Right ventricle myocardium superior (tissue), 1 donor: ENCODE measurements around the gene EIF4B. TPM values are rescaled to one million over a fixed set of nuclear protein-coding genes. Genes with fewer than 3 reads are reported as not detected.

ENCODE experiments used
- ATAC-seq: fragments of 200-7000 bp; cut with Tn5 transposase; one replicate; pipeline ENCODE4 v1.9.1; 2020; ENCODE audit warnings: mild to moderate bottlenecking; ENCODE audit not compliant: poor library complexity
- DNase-seq: peaks from one replicate; pipeline ENCODE4 v3.0.0-alpha.2; 2020
- intact Hi-C: fragments of 100-400 bp; cut with DNase I; formaldehyde crosslinking; loops from one replicate; pipeline ENCODE4 v1.11.2; 2022
- long read RNA-seq: library from polyadenylated mRNA; unstranded; transcript quantifications from one replicate; pipeline ENCODE4 v2.0.0, GENCODE V29; 2021
- total RNA-seq: library from RNA; stranded (reverse); fragmentation: NEBNext Ultra II Directional; extraction: Animal tissue kit (Norgen Biotek cat#: 25700); gene quantifications from one replicate; pipeline ENCODE4 v1.2.1, GENCODE V29; 2021
- donor health status: DM: no; HTN: yes; CAD: no; lungs with severe emphysema.

Gene EIF4B, protein sequence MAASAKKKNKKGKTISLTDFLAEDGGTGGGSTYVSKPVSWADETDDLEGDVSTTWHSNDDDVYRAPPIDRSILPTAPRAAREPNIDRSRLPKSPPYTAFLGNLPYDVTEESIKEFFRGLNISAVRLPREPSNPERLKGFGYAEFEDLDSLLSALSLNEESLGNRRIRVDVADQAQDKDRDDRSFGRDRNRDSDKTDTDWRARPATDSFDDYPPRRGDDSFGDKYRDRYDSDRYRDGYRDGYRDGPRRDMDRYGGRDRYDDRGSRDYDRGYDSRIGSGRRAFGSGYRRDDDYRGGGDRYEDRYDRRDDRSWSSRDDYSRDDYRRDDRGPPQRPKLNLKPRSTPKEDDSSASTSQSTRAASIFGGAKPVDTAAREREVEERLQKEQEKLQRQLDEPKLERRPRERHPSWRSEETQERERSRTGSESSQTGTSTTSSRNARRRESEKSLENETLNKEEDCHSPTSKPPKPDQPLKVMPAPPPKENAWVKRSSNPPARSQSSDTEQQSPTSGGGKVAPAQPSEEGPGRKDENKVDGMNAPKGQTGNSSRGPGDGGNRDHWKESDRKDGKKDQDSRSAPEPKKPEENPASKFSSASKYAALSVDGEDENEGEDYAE
- total RNA-seq: 434 TPM
- long read RNA-seq, full-length matches to known transcripts: 606 of 741 reads
- long read RNA-seq, partial matches to known transcripts: 93 of 741 reads
- long read RNA-seq, other reads (novel, unspliced or antisense): 42 of 741 reads

DNA sequence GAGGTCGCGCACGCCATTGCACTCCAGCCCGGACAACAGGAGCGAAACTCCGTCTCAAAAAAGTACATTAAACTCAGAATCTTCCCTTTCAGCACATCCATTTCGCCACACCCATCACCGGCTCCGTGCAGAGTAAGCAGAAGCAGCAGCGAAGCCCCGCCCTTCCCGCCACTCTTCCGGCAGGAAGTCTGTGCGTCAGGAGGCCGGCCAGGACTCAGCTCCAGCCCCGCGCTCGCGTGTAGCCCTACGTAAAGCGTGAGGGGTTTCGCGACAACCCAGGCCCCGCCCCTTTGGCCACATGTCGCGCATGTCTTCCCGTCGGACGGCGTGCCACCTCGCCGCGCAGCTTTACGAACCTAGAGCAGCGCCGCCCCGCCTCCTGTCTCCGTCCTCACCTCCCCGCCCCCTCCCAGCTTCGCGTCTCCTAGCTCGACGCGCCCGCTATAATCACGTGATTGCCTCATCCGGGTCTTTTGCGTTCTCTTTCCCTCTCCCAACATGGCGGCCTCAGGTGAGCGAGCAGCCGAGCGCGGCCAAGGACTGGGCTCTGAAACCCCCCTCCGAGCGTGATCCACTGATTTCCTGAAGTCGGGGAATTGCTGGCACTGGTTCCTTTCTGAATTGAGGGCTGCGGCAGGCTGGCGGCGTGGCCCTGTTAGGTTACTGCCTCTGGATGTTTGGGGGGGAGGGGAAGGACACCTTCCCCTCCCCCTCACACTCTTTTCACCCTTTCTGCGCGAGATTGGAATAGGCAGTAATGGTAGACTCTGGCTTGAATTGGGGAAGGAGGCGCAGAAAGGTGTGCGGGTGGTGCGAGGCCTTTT lies at the start of gene EIF4B:
EIF4B (plus strand) TSS at position 471 of the 824 bp plus-strand sequence; CDS start at position 499, 28 bp downstream.
- intact Hi-C loops: no loop called here
- DNase-seq (peak; percentile 100), ATAC-seq (peak; percentile 97)

DNA sequence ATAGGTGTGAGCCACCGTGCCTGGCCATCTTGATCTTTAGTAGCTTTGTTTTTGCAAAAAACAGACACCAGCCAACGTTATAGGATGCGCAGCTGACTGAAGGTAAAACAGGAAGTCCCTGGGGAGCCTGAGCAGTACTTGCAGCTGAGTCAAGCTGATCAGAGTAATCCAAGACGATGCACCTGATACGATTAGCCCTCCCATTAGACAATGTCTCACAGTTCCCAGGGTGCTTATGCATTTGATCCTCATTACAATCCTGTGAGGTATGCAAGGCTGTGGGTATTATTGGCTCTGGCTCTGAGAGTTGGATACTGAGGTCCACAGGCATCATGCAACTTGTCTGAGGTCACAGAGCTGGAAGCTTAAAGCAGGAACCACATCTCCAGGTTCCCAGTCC lies 49.3 kb upstream of the EIF4B start:
- DNase-seq: no peak
- intact Hi-C loops: no loop called here
- ATAC-seq: no peak

DNA sequence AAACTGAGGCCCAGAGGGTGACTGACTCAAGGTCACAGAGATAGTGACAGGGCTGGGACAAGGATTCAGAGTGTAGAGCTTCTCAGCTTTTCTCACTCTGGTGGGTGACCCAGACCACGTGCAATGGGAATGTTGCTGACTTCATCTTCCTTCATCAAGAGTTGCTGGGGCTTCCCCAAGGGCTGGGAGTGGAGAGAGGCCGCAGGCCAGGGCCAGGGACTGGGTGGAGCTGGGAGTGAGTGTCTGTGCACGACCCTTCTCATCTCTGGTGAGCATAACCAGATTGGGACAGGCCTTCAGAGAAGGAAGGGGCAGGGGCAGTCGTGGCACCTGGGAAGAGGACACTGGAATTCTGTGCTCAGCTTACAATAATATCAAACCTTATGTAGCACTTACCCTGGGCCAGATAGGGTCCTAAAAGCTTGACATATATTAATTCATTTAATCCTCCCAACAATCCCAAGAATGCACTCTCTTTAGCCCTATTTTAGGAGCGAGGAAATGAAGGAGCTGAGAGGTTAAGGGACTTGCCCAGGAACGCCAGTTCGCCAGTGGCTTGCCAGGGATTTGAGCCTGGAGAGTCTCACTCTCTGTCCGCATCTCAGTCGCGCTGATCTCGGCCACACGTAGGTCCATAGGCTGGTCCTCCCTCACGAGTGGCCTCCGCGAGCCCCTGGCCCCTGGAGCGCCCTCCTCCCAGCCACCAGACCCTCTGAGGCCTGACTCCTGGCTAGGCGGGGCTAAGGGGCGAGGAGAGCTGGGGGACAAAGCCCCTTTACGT lies 41.5 kb upstream of the EIF4B start:
- DNase-seq (no peak), ATAC-seq (no peak)
- intact Hi-C loops: no loop called here

DNA sequence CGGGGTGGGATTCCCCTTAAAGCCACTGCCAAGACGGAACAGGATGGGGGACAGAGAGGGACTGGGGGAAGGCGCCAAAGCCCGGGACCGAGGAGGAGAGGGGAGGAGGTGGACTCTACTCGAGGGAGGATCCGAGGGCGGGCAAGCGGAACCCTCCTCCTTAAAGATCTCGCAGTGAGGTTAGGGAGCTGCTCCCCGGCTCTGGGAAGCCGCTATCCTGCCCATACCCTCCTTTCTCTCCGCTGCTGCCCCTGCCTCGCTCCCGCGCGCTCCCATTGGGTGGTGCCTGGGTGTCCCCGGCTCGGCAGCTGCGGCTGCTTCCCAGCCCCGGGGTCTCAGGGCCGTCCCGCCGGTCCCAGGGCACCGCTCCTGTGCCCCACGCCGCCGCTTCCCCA lies 40.9 kb upstream of the EIF4B start:
- ATAC-seq (no peak), DNase-seq (no peak)
- intact Hi-C loops: no loop called here

DNA sequence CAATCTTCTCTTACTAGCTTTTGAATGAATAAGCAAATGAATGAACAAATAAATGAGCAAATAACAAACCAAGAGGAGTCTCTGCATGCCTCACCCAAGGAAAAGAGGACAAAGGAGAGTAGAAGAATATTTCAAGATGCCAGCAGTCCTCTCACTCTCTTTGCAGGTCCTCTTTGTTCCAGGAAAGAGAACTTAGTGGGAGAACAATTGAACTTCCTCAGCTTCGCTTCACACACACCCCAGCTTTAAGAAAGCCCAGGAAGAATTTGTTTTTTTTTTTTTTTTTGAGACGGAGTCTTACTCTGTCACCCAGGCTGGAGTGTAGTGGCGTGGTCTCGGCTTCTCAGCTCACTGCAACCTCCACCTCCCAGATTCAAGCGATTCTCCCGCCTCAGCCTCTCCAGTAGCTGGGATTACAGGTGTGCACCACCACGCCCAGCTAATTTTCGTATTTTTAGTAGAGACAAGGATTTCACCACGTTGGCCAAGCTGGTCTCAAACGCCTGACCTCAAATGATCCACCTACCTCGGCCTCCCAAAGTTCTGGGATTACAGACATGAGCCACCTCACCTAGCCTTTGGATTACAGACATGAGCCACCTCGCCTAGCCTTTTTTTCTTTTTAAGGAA lies 37.0 kb upstream of the EIF4B start:
- intact Hi-C loops: no loop called here
- no peak for ATAC-seq
- DNase-seq: no peak

DNA sequence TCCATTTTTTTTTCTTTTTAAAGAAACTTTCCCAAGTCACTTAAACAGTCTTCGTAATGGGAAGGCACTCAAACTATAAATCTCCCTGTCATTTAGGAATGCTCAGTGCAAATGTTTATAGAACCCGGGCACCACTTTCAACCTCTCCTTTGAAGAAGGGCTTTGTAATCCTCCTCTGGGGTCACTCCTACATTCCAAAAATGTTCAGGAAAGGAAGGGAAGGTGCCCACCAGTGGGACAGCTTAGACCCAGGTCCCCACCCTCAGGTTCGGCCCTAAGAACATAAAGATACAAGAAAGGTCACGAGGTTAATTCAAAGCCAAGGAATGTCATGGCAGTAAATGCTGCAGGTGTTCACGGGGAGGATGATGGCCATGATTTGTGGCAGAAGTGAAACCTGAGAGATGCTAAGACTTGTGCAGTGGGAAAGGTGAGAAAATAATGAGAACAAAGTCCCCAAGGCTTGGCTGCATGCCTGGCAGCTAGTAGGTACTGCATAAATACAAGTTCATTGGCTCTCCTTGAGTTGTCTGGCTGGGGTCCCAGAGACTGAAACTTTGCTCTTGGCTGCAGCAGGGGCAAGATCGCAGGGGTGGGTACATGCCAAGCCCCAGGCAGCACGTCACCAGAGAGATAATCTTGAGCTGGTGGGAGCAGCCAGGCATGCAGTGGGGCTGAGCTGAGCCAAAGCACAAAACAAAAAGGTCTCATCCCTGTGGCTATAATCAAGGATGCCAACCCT lies 36.3 kb upstream of the EIF4B start:
- peak; percentile 88 for ATAC-seq
- intact Hi-C loops: no loop called here
- DNase-seq: peak; percentile 53

DNA sequence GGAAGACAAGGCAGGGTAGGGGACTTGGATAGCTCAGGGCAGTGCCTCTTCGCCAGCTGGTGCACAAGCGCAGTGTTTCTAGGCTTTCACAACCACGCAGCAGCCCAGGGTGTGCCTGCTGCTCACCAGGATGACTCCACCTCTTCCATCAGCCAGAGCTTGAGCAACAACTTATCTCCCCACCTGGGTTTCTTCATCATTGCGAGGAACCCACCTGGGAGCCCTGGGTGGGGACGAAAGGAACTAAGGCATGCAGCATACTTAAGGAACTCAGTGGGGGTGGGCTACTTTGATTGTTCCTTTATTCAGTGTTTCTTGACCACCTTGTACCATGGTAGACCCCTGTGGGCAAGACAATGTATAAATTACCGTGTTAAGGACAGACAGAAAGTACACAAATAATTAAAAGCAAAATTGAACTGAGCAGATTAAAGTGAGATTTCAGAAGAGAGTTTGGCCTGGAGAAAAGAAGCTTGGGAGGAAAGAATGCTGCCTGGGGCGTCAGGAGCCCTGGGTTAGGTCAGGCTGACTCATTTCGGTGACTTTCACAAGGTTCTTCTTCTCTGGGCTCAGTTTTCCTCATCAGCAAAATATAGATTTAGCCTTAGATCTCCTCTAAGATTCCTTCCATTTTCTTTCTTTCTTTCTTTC lies 34.5 kb upstream of the EIF4B start:
- no peak for DNase-seq
- intact Hi-C loops: no loop called here
- ATAC-seq: no peak

DNA sequence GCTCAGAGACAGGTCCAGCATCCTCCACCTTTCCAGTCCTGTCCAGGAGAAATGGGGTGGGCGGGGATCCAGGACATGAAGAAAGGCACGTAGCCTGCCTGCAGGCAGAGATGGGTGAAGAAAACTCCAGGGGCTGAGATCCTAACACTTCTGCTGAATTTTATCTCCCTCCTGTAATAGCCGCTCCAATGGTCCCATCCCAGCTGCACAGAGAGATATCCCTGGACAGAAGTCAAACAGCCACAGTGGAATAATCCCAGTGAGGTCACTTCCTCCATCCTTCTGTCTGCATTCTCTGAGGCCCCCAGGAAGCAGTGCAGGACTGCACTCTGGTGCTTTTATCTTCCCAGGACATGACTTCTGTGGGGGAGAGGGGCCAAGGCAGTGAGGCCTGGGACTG lies 31.1 kb upstream of the EIF4B start:
- intact Hi-C loops: no loop called here
- DNase-seq: no peak
- ATAC-seq: peak; percentile 28

DNA sequence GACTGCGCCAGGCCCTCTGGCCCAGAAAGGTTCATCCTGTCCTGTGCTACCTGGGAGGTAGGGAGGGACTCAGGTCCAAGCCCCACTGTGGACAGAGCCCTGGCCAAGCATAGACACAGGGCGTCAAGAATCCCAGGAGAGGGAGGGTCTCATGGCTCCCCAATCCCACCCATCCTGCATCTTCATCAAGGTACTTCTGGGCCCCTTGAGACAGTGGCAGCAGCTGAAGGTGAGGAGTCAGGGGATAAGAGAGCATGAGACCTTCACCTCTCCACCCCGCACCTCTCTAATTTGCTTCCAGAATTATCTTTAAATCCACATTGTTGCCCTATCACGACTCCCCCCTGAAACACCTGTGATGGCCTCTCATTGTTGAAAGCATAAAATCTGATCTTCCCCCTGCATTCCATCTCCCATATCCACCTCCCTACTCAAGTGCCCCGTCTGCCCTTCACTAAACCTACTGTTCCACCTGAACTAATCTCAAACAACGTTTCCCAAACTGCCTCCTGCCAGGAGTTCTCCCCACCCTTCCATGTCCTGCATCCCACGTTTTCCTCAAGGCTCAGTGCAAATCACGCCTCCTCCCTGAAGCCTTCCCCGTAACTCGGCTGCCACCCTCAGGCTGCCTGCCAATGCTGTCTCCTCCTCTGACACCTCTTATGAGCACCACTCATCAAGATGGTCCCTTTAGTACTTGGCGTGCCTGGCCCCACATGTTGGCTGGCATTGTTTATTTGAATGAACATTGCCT lies 30.3 kb upstream of the EIF4B start:
- ATAC-seq (peak; percentile 59), DNase-seq (peak; percentile 59)
- intact Hi-C loops: no loop called here

DNA sequence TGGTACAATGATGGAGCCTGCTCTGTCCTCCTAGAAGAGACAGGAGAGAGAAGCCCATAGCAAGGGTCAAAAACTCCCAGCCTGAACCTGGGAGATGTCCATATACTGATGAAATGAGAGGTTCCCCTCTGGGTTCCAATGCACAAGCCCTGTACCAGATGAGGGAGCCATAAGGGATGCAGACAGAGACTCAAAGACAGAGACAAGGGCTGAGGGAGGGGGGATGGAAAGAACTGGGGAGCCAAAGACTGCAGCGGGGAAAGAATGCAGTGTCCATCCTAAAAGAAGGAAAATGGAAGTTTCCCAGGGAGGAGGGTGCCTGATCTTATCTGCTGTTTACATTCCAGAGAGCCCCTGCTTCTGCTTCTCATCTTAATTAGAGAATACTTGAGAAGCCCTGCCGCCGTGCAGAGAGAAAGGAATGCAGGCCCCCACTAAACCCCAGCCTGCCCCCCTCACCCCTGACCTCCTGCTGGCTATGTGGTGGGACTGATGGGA lies 29.6 kb upstream of the EIF4B start:
- no peak for ATAC-seq
- intact Hi-C loops: no loop called here

DNA sequence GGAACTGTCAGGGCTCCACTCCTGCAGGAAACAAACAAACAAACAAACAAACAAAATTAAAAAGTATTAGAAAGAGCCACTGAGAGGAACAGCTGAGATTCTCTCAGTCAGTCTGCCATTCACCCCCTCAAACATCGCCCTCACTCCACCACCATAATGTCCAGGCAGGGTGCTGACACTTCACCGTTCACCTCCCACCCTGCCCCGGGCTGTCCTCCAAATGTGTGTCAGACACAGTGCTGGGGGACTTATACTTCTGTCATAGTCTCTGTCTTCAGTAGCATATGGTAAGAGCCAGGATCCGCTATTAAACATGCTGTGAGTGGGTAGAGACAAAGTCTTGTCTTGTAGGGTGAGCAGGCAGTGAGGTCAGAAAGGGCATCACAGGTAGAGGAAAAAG lies 29.1 kb upstream of the EIF4B start:
- intact Hi-C loops: no loop called here
- no peak for DNase-seq
- no peak for ATAC-seq

More for the DNA sequence above, 29.6 kb upstream of the EIF4B start:
- no peak for DNase-seq

DNA sequence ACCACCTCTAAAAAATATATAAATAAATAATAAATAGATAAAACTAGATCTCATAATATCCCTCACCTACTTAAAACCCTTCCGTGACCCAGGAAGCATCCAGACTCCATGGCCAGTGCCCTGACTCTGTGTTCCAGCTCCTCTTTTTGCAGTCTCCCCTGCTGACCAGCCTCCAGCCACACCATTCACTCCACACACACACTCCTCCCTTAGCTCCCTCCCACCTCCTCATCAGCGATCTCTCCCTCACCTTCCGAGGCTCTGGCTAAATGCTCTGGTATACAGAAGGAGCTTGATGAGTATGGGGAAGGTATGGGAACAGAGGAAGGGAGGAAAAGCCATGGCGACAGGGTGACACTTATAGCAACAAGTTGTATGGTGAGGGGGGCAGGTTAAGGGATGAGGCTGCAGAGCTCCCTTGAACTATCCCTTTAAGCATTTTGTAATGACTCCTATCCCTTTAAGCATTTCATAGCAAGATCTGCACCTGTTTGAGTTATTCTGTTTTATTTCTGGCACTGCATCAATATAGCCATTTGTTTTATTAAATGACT lies 26.1 kb upstream of the EIF4B start:
- ATAC-seq (no peak), DNase-seq (no peak)
- intact Hi-C loops: loop anchor here (2.0 to 10.0 kb wide), 2 partner anchors 95 to 825 kb away; no protein-coding TSS in a partner anchor

DNA sequence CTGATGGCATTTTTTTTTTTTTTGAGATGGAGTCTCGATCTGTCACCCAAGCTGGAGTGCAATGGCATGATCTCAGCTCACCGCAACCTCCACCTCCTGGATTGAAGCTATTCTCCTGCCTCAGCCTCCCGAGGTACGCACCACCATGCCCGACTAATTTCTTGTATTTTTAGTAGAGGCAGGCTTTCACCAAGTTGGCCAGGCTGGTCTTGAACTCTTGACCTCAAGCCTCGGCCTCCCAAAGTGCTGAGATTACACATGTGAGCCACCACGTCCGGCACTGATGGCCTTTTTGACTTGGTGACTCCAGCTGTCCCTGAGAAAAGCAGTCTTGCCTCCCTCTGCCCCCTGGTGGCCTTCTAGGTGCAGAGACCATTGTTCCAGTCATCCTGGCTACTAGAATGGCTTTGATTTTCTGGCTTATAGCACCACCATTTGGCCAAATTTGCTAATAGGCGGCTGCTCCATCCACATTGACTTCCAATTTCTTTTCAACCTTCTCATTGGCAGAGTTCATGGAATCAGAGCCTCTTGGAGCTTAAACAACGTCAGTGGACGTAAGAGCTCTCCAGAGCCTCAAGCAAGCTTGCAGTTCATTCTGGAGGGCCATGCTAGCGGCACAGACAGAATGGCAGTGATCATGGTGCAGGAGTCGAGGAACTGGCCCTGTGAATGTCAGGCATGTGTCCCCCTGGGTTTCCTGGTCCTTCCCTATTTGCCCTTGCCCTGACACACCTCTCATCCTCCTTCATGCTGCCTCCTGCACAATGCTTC lies 25.4 kb upstream of the EIF4B start:
- peak; percentile 89 for DNase-seq

DNA sequence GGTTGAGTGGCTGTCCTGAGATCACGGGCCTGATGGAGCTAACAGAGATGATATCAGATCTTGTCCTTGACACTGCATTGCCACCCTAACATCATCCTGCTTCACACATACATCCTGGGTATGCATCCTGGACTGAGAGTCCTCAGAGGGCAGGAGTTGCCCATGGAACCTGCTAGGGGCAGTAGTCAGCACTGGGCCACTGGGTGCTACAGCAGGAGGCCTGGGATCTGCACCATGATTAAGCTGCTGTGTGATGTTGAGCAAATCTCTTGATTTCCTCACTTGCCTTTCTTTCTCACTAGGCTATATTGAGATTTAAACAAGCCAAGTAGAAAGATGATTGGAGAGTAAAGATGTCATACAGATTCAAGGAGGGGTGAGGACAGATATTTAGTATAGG lies 22.1 kb upstream of the EIF4B start:
- ATAC-seq (no peak), DNase-seq (no peak)
- intact Hi-C loops: loop anchor here (10.0 kb wide), 1 partner anchor 829 kb away; no protein-coding TSS in a partner anchor

More for the DNA sequence above, 25.4 kb upstream of the EIF4B start:
- intact Hi-C loops: loop anchor here (2.0 to 10.0 kb wide), 2 partner anchors 96 to 826 kb away; no protein-coding TSS in a partner anchor
- peak; percentile 96 for ATAC-seq

DNA sequence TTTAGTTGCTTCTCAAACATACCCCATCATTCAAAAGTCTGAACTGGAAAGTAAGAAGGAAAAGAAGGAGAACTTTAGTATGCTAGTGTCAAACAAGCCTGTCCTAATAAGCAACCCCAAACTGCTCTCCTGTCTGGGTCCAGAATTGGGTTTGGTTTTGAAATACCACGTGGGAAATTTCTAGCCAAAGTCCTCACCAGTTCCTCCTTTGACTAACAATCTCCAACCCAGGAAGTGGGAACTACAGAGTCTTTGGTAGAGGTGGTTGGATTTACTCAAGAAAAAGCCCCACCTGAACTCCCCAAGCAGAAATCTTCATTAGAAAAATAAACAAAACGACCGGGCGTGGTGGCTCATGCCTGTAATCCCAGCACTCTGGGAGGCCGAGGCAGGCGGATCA lies 17.4 kb upstream of the EIF4B start:
- no peak for DNase-seq
- intact Hi-C loops: loop anchor here (10.0 kb wide), 1 partner anchor 834 kb away; no protein-coding TSS in a partner anchor

More for the DNA sequence above, 17.4 kb upstream of the EIF4B start:
- ATAC-seq: no peak
